GM18520 (cell line): Measurements from ENCODE around the gene CENPN.

ENCODE experiments used
- ATAC-seq: cut with Tn5 transposase; IDR thresholded peaks from one replicate; pipeline ENCODE4 v1.9.1; 2021; ENCODE audit not compliant: unreplicated experiment

The CENPN gene

GRCh38 chr16:80991792-80992430 is 15.1 kb upstream of the CENPN start:
- no peak for ATAC-seq

GRCh38 chr16:80992676-80993293 is 14.2 kb upstream of the CENPN start:
- ATAC-seq, result no peak

GRCh38 chr16:80993307-80993706 is 13.7 kb upstream of the CENPN start:
- no peak for ATAC-seq

- ATAC-seq, result no peak
These were observed 13.2 kb upstream of the CENPN start for GRCh38 chr16:80993834-80994233.

- ATAC-seq, result no peak
These were observed 12.6 kb upstream of the CENPN start for GRCh38 chr16:80994451-80994850.

- no peak for ATAC-seq
These were observed 10.3 kb upstream of the CENPN start for GRCh38 chr16:80996688-80997138.

- ATAC-seq, result peak; percentile 41
These were observed 9.7 kb upstream of the CENPN start for GRCh38 chr16:80997139-80997798.

- ATAC-seq, result no peak
These were observed 8.9 kb upstream of the CENPN start for GRCh38 chr16:80997964-80998620.

- no peak for ATAC-seq
These were observed 6.1 kb upstream of the CENPN start for GRCh38 chr16:81000873-81001272.

- ATAC-seq, result no peak
These were observed 5.7 kb upstream of the CENPN start for GRCh38 chr16:81001330-81001729.

- ATAC-seq, result no peak
These were observed 4.0 kb upstream of the CENPN start for GRCh38 chr16:81003064-81003463.

GRCh38 chr16:81003610-81004460 is 3.2 kb upstream of the CENPN start:
- ATAC-seq, result no peak

GRCh38 chr16:81004646-81005353 is 2.2 kb upstream of the CENPN start:
- no peak for ATAC-seq

GRCh38 chr16:81005610-81006161 is 1.3 kb upstream of the CENPN start:
- ATAC-seq, result no peak

- peak; percentile 20 for ATAC-seq
These were observed 702 bp upstream of the CENPN start for GRCh38 chr16:81006211-81006812.

- no peak for ATAC-seq
These were observed 1.4 kb downstream of the CENPN start for GRCh38 chr16:81008505-81008789.

GRCh38 chr16:81012974-81013373 is 6.0 kb downstream of the CENPN start:
- no peak for ATAC-seq

- ATAC-seq, result no peak
These were observed 7.7 kb downstream of the CENPN start for GRCh38 chr16:81014672-81015071.

GRCh38 chr16:81018496-81018895 is 11.5 kb downstream of the CENPN start:
- ATAC-seq, result no peak

GRCh38 chr16:81026429-81026828 is 19.4 kb downstream of the CENPN start:
- ATAC-seq, result no peak
